Superior temporal gyrus (tissue), 1 donor: ENCODE measurements around the gene CAMK2B.

Experiments
- DNase-seq: peaks from one replicate; pipeline ENCODE4 v3.0.0-alpha.2; 2016; ENCODE audit errors: extremely low spot score

CAMK2B gene

DNA sequence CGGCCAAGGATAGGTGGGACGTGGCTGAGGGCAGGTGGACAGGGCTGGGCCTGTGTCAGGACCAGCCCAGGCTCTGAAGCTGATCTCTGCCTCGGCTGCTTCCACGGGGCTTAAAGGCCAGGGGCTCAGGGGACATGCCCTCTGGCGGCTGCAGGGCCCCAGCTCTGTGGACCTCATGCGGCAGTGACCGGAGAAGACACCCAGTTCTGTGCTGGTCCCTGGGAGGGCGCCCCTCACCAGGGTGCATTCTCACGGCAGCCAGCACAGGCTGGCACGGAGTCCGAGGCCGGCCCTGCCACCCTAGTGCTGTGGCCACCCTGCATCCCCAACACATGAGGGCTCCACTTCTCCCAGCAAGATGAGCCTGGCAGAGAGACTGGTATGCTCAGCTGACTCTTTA is 94.3 kb downstream of the CAMK2B start:
- no peak for DNase-seq

DNA sequence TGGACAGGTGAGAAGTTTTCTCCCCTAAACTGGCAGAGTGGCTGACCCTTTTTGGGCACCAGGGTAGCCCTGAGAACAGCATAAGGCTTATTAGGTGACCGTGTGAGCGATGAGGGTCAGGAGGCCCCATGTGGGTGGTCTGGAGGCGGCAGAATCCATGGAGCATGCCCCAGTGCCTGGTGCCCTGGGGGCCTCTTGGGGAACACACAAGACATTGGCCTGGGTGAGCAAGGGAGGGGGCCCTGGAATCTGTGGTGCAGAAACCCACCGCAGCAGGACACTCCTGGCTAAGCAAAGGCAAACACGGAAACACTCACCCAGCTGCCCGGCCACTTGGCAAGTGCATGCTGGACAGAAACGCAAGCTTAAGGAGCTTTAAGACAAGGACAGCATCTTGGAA is 95.1 kb downstream of the CAMK2B start:
- DNase-seq = no peak

DNA sequence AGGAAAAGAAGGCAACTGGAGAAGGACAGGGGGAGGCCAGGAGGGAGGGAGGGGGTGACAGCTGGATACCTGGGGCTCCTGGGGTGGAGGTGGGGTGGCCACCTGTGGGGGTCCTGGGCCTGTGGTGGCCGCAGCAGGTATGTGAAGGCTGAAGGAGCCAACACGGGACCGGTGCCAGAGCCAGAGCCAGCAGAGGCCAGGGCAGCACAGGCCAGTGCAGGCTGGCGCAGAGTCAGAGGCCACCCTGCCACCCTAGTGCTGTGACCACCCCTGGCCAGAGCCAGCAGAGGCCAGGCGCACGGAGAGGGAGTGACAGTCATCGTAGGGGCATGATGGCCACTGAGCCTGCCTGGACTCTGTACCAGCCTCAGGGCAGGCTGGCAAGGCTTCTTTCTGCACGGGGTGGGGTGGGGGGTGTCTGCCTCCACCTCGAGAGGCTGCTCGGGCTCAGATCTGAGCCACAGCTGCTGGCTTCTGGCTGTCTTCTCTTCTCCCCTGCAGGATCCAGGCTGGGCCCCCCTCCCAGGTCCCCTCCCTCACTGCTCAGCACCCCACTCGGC is 95.8 kb downstream of the CAMK2B start:
- no peak for DNase-seq

DNA sequence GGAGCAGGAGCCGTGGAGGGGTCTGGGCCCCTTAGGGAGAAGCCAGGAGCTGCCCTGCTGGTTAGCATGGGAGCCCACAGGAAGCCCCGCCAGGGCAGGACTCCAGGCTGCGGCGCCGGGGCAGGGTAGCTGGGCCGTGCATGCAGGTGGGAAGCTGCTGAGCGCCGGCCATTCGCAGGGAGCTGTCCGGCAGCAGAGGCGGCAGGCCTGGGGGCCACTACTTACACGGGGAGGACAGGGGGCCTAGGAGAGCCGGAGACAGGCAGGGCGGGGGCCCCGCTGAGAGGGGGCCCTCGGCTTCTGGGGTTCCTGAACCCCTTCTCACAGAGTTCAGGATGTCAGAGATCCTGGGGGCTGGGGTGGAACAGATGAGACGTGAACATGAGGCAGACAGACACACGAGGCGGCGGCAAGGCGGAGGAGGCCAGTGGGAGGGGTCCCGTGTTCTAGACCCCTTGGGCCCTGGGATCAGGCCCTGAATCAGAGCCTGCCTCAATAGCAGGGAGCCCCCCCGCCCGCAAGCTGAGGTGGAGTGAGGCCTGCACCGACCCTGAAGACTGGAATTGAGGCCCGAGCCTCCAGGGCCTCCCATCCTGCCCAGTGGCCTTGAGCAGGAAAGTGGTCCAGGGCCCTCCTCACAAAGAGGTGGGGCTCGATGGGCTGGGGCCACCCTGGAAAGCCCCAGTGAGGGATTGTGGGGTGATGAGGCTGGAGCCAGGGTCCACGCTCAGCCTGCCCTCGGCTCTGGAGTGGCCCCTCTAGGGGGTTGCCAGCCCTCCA is 96.6 kb downstream of the CAMK2B start:
- DNase-seq = no peak

DNA sequence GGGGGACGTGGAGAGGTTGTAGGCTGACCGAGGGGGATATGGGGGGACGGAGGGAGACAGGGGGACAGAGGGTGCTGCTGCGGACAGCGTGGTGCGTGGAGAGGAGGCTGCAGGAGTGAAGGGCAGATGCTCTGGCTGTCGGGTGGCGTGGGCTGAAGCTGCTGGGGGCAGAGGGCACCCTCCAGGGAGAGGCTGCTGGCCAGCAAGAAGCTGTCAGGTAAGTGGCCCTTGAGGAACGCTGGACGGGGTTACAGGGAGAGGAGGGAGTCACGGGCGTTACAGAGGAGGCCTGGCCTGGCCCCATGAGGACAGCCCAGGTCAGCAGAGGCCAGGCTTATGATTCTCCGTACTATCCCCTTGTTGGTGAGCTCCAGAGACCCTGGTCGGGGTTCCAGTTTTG is 97.5 kb downstream of the CAMK2B start:
- no peak for DNase-seq

DNA sequence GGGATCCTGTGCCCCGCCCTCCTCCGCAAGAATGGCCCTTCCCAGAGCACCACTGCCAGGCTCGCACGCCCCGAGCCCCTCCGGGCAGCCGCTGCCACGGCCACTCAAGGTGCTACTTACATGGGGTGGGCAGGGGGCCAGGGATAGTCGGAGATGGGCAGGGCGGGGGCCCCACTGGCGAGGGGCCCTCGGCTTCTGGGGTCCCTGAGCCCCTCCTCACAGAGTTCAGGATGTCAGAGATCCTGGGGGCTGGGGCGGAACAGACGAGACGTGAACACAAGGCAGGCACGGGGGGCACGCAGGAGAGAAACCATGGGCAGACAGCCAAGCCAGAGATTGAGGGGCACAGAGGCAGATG is 99.0 kb downstream of the CAMK2B start:
- no peak for DNase-seq

DNA sequence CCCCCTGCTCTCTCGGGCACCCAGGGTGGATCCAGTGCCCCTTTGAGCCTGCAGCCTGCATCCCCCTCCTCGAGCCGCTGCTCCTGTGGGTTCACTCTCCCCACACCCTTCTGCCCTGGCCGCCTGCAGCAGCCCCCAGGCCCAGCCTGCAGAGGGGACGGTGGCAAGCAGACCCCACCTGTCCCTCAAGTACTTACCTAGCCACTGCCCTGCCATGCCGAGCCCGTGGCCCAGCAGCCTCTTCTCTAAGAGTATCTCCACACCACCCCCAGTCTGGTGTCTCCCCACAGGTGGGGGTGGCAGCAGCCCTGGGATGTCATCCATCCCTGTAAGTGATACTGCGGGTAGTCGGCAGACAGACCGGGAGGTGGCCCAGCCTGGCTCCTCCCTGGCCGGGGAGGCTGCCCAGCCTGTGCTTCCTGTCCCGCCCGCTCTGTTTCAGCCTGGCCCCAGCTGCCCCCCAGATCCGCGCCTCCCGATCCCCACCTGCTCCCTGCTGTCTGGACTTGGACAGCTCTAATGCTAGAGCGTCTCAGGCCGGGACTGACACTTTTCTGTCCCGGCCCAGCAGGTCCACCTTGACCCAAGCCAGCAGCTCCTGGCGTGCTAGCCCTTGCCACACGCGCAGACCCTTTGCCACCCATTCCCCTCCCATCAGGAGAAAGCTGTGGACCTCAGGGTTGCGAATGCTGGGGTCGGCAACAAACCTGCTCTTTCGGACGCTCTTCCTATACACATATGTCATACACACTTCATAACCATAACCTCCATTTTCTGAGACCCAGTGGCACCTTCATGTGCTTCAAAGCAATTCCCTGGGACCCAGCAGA is 99.6 kb downstream of the CAMK2B start:
- DNase-seq = no peak

DNA sequence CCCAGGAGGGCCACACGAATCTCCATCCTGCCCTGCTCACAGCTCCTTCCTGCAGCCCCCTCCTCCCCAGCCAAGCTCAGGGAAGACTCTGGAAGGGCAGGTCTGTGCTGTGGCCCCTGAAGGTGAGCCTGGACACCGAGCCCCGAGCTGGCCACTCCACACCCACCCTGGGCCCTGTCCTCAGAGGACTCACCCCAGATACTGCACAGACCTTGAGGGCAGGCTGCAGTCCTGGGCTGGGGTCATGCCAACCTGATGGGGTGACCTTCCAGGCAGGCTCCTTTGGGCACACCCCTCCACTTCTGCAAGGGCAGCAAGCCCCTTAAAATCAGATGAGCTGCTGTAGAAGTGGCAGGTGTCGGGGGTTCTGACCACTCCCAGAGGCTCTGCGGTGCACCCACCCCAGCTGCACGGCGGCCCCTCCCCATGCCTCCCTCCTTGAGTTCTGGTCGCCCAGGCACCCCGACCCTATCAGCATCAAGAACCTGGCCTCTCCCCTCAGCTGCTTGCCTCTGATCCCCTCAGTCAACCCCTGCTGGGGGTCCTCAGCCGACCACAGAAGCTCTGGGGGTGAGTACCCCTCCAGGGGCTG is 100.3 kb downstream of the CAMK2B start:
- DNase-seq = no peak

DNA sequence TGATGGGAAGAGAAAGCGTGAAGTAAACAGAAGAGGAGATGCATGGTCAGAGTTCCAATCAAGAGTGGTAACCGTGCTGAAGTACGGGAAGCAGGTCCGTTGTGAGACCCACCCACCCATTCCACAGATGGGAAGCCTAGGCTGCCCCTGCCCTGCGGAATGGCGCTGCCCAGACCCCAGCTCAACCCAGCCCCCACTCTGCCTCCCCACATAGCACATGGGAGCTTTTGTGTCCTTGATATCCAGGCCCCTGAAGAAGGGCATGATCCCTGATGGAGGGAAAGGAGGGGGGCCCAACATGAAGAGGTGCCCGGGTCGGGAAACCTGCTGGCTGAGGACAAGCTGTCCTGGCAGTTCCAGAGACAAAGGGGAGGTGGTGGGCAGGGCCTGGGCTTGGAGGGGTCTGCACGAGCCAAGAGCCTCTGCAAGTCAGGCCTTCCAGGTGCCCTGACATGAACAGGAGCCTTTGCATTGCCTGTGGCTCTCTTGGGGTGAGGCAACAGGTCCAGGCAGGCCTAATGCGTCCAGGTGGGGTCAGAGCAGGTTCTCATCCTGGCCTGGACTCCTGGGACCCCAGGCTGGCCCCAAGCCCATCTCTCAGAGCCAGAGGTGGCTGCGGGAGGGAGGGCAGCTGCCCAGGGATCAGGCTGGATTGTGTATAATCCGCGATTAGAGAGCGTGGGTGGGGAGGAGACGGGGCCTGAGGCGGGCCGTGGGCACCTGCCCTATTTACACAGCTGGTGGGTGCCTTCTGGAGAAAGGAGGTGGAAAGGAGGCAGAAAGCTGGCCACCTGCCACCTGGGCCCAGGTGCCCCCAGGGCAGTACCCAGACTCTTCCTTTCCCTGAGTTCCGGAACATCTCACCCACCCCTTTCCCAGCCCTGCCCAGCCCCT is 101.1 kb downstream of the CAMK2B start:
- no peak for DNase-seq

DNA sequence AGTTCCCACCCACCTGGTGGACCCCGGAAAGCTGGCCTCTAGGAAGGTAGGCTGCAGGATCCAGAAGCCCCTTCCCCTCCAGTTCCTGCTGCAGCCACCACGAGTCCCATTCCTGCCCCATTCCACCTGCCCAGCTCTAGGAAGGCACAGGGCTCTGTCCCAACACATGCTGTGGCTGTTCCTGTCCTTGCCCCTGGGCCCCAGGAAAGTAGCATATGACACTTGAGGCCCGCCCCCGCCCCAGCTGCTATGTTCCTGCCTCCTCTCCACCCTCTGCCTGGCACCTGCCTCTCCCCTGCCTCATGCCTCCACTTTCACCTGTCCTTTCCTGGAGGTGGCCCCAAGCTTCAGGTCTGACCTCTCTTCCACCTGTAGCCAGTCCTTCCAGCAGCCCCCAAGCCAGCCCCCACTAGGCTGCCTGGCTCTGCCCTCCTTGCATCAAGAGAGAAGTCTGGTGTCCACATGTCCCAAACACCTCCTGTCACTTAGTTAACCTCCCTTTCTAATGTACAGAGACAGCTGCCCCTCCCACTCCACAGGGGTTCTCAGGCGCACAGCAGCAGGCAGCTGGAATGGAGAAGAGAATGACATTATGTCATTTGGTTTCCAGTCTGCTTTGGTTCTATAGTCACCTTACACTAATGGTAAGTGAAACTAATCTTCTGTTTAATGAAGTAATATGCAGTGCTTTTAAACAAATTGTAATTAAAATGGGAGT is 101.9 kb downstream of the CAMK2B start:
- no peak for DNase-seq

DNA sequence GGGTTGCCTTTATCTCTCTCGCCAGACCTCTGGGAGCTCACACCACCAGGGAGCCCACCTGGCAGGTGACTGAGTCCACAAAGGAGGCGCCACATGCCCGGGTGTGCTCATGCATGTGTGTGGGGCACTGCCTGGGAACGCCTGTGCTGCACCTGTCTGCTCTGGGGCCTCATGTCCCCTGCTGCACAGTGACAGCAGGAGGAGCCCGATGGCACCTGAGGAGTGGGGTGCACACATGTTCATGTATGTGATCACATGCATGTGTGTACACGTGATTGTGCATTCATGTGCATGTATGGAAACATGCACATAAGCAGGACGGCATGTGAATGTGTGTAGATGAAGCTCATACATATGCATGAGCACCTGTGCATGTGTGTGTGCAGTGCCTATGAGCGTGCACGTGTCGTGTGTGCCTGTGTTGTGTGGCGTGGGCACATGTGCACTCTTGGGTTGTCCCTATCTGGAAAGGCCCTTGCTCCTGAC is 102.6 kb downstream of the CAMK2B start:
- no peak for DNase-seq

DNA sequence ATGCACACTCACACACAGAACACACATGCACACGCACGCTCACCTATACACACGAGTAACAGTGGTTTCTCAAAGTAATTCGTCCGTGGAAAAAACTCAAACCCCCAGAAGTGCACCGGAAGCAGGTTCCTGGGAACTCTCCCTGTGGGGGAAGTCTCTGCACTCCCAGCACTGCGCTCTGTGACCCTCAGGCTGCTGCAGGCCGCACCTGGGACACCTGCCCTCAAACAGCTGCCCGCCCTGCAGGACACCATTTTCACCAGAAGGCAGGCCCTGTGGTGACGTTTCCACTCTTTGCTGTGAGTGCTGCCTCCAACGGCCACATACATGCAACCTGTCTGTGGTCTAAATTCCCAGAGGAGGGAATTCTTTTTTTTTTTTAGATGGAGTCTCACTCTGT is 103.3 kb downstream of the CAMK2B start:
- no peak for DNase-seq

DNA sequence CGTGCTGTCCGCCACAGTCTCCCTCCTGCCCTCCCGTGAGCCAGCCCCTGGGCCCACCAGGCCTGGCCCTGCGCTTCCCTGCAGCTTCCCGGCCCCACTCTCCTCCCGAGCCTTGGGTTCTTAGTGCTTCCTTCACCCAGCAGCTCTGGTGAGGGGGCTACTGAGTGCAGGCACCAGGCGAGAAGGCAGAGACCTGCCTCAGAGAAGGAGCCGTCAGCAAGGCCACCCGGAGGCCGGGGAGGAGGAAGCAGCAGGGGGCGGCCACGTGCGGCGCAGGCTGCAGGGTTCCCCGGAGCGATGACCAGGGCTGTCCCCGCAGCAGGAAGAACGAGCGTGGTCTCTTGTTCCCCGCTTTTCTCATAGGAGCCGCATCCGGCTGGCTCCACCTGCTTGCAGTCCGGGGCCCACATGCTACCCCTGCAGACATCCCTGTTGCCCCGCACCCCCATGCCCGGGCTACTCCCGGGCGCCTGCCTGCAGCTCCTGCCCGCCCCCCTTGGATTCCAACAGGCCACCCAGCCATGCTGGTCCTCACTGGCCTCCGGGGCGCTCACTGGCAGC is 104.1 kb downstream of the CAMK2B start:
- no peak for DNase-seq

DNA sequence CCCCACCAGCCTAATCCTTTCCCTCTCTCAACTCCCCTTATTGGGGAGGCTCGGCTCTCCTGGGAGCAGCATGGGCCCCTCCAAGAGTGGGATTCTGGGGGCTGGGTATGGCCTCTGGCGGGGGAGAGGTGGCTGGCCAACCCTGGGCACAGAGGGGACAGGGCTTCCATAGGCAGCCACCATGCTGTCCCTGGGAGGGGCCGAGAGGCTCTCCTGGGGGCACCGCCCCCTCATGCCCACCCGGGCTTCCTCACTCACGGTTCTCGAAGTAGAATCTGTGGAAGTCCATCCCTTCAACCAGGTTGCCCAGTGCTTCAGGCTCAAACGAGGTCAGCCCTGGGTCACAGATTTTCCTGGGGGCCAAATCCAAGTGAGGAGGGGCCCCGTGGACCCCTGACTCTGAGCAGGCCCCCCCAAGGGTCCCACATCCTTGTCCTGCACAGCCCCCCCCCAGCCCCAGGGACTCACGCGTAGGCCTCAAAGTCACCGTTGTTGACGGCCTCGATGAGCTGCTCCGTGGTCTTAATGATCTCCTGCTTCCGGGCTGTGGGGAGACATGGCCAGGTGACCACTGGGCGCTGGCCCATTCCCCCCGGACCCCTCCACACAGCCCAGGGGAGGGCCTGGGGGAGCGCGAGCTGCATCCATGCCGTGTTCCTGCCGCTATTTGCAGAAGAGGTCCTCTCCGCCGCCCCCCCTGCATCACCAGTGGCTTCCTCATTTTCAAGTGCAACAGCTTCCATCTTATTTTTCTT is 104.9 kb downstream of the CAMK2B start:
- DNase-seq = no peak

DNA sequence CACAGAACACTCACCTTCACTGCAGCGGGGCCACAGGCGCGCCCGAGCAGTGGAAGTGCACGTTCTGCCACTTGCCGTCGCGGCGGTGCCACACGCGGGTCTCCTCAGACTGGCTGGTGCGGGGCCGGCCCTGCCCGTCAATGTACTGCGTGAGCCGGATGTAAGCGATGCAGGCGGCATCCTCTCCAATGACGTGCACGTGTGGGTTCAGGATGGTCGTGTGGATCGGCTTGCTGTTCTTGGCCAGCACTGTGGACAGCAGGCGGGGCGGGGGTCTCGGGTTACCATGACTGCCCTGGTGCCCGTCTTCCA is 105.4 kb downstream of the CAMK2B start:
- no peak for DNase-seq

DNA sequence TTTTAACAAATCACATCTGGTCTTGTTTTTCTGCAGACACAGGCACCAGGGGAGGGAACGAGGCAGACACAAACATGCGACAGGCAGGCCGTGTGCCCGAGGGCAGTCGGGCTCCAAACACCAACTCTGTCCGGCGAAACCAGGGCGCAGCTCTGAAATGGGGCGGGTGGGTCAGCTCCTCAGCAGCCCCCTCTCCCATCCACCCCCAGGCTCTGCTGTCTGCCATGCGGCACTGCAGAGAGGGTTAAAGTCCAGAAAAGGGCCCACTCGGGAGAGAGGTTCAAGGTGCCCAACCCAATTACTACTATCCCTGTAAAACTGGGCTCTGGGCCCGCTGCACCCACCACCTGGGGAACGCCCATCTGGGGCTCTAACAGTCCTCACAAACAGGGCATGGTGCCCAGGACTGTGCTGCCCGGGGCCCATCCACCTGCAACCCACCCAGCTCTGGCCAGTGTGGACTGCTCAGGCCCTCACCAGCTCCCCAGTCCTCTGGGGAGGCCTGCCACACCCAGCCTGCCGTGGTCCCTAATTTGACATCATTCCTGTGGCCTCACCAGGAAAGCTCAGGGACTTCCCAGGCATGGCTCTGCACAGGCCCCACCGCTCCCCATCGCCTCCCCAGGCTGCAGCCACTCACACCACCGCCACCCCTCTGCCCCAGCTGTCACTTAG is 105.9 kb downstream of the CAMK2B start:
- DNase-seq = no peak

DNA sequence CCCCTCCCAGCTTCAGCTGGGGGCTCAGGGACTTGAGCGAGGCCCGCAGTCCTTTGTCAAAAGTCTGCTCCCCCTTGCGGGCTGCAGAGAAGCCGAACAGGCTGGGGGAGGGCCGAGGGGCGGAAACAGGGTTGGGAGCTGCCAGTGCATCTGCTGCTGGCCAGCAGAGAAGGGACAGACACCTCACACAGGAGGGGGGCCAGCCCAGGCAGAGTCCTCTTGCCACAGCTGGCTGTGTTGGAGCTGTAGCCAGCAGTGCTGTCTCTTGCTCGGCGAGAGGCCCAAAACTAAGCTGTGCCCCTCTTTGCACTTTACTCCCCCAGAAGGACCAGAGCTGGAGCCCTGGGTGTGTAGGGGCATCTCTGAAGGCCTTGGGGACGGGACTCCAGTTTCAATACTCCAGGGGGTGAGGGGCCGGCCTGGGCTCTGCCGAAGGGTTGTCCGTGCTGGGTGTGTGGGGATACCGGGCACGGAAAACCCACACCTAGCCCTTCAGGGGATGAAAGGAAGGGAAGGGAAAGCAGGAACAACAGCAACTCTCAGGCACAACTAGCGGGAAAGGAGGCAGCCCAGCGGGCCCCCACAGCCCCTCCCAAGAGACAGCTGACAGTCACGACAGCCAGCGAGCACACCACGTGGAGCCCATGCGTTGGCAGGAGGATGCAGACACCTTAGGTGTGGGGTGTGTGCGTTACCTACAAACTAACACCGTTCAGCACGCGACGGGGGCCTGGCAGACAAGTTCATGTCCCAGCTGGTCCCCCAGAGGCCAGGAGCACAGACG is 106.8 kb downstream of the CAMK2B start:
- DNase-seq = no peak

DNA sequence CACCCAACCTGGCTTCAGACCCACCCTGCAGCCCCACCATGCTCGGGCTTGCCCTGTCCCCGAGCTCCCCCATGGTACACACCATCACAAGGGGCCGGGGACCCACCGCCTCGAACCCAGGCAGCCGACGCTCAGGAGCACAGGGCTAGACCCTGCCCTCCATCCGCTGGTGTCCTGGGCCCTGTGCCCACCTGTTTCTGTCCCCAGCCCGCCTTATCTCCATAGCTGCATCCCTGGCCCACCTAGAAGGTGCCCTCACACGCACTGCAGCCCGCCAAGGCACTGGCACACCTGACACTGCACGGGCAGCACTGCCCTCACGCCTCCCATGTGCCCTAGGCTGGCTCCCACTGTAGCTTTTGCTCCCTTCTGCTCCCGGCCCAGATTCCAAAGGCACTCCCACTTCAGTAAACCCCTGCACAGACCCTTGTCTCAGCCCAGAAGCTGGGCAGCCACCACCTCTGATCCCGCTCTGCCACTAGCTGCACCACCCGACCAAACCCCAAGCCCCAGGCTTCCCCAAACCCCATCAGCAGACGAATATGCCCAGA is 107.5 kb downstream of the CAMK2B start:
- no peak for DNase-seq
